OCI-LY3 (cell line): ENCODE results near the gene SORL1.

Experiments
- EZH2phosphoT487 ChIP-seq: fragments of 200-600 bp; shearing (Covaris generic); IDR thresholded peaks from 2 replicates; pipeline ENCODE4 v1.6.1; 2018; ENCODE audit warnings: antibody characterized with exemption, mixed run types, low read depth
- TF ChIP-seq, protein P1 (sequence below): fragments of 200-600, 300-600 bp; sonication (generic); IDR thresholded peaks from 2 replicates; pipeline ENCODE4 v1.5.1; 2014; ENCODE audit warnings: antibody characterized with exemption, low read length, low read depth

DNA sequence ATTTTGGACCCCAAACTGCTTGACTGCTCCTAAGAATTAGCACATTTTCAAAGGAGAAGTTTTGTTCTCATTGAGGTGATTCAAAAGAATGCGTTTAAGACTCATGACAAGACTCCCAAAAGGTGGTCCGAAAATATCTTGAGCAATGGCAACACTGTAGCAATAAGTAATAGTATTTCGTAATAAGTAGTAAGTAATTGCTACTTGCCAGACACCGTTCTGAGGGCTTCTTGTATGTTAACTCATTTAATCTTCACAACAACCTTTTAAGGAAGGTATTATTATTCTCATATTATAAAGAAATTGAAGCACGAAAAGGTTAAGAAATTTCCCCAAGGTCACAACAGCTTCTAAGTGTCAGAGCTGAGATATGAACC is 184.7 kb downstream of the SORL1 start:
- TF ChIP-seq, protein P1, sequence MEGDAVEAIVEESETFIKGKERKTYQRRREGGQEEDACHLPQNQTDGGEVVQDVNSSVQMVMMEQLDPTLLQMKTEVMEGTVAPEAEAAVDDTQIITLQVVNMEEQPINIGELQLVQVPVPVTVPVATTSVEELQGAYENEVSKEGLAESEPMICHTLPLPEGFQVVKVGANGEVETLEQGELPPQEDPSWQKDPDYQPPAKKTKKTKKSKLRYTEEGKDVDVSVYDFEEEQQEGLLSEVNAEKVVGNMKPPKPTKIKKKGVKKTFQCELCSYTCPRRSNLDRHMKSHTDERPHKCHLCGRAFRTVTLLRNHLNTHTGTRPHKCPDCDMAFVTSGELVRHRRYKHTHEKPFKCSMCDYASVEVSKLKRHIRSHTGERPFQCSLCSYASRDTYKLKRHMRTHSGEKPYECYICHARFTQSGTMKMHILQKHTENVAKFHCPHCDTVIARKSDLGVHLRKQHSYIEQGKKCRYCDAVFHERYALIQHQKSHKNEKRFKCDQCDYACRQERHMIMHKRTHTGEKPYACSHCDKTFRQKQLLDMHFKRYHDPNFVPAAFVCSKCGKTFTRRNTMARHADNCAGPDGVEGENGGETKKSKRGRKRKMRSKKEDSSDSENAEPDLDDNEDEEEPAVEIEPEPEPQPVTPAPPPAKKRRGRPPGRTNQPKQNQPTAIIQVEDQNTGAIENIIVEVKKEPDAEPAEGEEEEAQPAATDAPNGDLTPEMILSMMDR: no peak
- no peak for TF ChIP-seq EZH2phosphoT487
